Activated T-helper 17 cell treated with anti-CD3 and anti-CD28 coated beads, Interleukin-2, amount 50 U/mL, for 72 hours (primary cell): ENCODE measurements around the gene MAP3K9. TPM values are rescaled to one million over a fixed set of nuclear protein-coding genes. Genes with fewer than 3 reads are reported as not detected.

Experiments
- ATAC-seq: fragments of 150-1000 bp; cut with Tn5 transposase; replicated peaks from 2 replicates; pipeline ENCODE4 v1.10.0; 2021; ENCODE audit warnings: mild to moderate bottlenecking, moderate library complexity
- H3K27ac Mint-ChIP-seq: one replicate; pipeline ENCODE4 v1.8.0; 2022; ENCODE audit warnings: mixed read lengths
- H3K27me3 Mint-ChIP-seq: one replicate; pipeline ENCODE4 v1.8.0; 2022; ENCODE audit warnings: mixed read lengths
- H3K36me3 Mint-ChIP-seq: one replicate; pipeline ENCODE4 v1.8.0; 2022; ENCODE audit warnings: low read depth, mild to moderate bottlenecking, mixed read lengths
- H3K4me1 Mint-ChIP-seq: one replicate; pipeline ENCODE4 v1.8.0; 2022; ENCODE audit warnings: mixed read lengths
- H3K4me3 Mint-ChIP-seq: one replicate; pipeline ENCODE4 v1.8.0; 2022; ENCODE audit warnings: mild to moderate bottlenecking, mixed read lengths
- H3K9me3 Mint-ChIP-seq: one replicate; pipeline ENCODE4 v1.8.0; 2022; ENCODE audit warnings: mixed read lengths
- total RNA-seq, 2 donors: library from RNA; stranded (reverse); gene quantifications; one replicate each; pipeline ENCODE4 v1.2.3, GENCODE V29; 2022

MAP3K9 gene
- total RNA-seq, 2 donors from 2014 or later, result 6.8 to 10.5 TPM

DNA sequence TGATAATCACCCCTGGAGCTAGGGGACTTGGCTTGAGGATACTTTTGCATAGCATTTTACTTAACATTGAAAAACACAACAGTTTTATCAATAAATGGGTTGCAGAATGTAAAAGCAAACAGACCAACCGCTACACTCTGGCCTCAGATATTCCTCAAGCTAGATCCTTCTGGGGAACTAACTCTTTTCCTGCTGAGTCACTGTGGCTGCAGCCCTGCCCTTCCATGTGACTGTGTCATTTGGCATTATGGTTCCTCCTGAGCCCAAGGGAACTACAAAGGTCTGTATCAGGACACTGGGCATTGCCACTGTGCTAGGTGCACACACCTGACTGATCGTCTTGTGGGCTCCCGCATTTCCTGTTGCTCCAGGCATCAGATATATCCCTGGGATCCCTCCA, 111.0 kb downstream of the MAP3K9 start:
- Mint-ChIP-seq H3K9me3 (no peaks in the 10 kb centered on the region), H3K36me3 (no peaks in the 10 kb centered on the region), H3K27ac (no peak overlapping the region), H3K27me3 (no peaks in the 10 kb centered on the region), H3K4me3 (no peak overlapping the region), H3K4me1 (no peaks in the 10 kb centered on the region)
- no peak for ATAC-seq

DNA sequence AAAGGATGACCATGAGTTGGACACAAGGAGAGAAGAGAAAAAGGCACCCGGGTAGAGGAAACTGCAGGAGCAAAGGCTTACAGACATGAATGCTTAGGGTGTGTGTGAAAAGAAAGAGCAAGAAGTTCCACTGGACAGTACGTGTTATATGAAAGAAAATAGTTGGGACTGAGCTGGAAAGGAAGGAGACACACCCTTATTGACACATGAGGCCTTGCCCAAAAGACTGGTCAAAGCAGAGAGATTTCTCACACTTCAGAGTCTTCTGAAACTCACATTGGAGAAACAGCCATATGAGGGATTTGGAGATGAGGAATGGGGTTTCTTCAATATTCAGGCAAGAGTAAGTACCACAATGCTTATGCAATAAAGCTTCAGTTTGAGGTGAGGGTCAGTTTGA, 111.6 kb downstream of the MAP3K9 start:
- H3K4me1 Mint-ChIP-seq, result no peaks in the 10 kb centered on the region
- no peaks in the 10 kb centered on the region for H3K36me3 Mint-ChIP-seq
- ATAC-seq, result no peak
- H3K27ac Mint-ChIP-seq, result no peak overlapping the region
- no peak overlapping the region for H3K4me3 Mint-ChIP-seq
- H3K27me3 Mint-ChIP-seq, result no peaks in the 10 kb centered on the region
- no peaks in the 10 kb centered on the region for H3K9me3 Mint-ChIP-seq

DNA sequence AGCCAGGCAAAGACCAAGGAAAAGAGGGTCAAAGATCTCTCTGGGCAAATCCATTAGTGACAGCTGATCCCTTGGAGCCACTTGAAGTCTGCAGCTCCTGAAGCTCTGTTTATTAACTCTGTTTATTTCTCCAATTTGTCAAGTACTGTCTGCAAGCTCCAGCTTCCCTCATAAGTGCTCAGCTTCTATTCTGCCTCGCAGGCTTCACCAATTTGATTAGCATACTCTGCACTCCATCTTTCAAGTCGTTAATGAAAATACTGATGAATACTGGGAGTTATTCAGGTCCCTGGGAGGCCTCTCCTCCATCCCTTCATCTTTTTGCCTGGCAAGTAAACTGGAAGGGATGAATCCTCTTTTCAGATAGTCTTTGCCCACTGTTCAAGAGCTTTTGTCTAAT, 113.3 kb downstream of the MAP3K9 start:
- no peaks in the 10 kb centered on the region for H3K27me3 Mint-ChIP-seq
- no peak for ATAC-seq
- no peaks in the 10 kb centered on the region for H3K4me1 Mint-ChIP-seq
- H3K9me3 Mint-ChIP-seq, result no peaks in the 10 kb centered on the region
- no peak overlapping the region for H3K4me3 Mint-ChIP-seq
- H3K27ac Mint-ChIP-seq, result no peak overlapping the region
- no peaks in the 10 kb centered on the region for H3K36me3 Mint-ChIP-seq

DNA sequence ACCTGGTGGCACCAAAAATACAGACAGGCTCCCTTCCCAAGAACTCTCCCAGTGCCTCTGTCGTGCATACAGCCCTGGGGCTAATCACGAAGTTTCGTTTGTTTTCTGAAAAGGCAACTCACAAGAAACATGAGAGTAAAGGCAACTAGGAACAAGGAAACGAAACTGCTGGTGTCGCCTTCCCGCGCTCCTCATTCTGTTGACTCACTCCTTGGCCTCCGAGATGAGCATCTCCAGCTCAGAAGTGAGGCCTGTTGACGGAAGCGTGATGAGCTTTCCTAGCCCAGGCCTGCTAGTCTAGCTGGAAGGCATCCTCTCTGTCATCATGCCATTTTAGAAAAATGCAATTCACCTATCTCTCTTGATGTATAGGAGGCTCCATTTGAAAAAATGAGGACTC, 117.1 kb downstream of the MAP3K9 start:
- Mint-ChIP-seq H3K27me3 (no peaks in the 10 kb centered on the region), H3K9me3 (no peaks in the 10 kb centered on the region), H3K4me3 (no peak overlapping the region), H3K36me3 (no peaks in the 10 kb centered on the region), H3K4me1 (no peaks in the 10 kb centered on the region), H3K27ac (no peak overlapping the region)
- ATAC-seq, result no peak

DNA sequence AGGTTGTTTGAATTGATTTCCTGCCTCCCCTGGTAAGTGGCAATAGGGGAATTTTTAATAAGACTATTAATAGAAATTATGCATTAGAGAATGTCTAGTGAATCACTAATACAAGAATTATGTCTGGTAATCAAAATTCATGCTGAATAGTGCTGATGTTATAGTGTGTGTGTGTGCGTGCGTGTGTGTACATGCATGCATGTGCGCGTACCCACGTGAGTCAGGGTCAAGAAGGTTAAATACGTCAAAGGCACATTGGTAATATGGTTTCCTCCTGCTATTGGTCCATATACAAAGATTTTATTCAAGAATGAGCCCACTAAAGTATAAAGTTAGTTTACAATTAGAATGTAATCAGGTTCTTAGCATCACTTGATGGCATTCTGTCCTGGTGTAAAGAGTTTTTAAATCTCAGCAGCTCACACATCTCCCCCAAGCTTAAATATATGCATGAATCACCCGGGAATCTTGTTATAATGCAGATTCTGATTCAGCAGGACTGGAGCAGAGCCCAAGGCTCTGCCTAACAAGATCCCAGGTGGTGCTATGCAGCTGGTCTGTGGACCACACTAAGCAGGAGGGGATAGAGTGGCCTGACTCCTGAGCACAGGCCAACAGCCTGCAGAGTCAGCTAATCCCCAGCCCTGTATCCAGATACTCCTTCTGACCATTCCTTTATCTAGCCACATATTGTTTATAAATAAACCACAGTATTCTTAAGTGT, 123.7 kb downstream of the MAP3K9 start:
- Mint-ChIP-seq H3K4me1 (no peaks in the 10 kb centered on the region), H3K9me3 (no peaks in the 10 kb centered on the region), H3K27me3 (no peaks in the 10 kb centered on the region), H3K27ac (no peak overlapping the region), H3K4me3 (no peak overlapping the region), H3K36me3 (no peaks in the 10 kb centered on the region)
- ATAC-seq, result no peak

DNA sequence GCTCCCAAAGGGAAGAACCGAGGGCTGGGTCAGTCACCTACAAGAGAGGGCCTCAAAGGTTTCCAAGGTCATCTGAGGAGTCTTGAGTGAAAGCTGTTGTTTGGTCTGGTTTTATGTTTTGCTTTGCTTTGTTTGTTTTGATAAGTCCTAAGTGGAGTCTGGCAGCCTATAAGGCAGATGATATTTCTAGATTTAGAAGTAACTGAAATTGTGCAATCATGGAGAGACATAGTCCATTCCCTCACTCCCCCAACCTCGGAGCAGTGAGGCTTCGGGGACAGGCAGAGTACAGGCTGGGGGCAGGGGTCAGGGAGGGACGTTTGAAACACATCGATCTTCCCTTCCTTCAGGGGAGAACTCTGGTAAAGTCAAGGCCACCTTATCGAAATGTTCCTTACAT, 125.3 kb downstream of the MAP3K9 start:
- H3K9me3 Mint-ChIP-seq, result no peaks in the 10 kb centered on the region
- no peak for ATAC-seq

DNA sequence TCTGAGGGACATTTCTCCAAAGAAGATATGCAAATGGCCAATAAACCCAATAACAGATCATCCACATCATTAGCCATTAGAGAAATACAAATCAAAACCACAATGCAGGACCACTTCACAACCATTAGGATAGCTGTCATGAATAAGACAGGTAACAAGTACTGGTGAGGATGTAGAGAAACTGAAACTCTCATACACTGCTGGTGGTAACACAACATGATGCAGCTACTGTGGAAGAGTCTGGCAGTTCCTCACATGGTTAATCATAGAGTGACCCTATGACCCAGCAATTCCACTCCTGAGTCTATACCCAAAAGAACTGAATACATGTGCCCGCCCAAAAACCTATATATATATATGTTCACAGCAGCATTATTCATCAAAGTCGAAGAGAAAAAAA, 128.6 kb downstream of the MAP3K9 start:
- peak; percentile 39 for ATAC-seq

More for the DNA sequence above, 125.3 kb downstream of the MAP3K9 start:
- no peak overlapping the region for H3K27ac Mint-ChIP-seq
- H3K4me3 Mint-ChIP-seq, result no peak overlapping the region
- H3K4me1 Mint-ChIP-seq, result no peaks in the 10 kb centered on the region
- no peaks in the 10 kb centered on the region for H3K27me3 Mint-ChIP-seq
- H3K36me3 Mint-ChIP-seq, result no peaks in the 10 kb centered on the region

DNA sequence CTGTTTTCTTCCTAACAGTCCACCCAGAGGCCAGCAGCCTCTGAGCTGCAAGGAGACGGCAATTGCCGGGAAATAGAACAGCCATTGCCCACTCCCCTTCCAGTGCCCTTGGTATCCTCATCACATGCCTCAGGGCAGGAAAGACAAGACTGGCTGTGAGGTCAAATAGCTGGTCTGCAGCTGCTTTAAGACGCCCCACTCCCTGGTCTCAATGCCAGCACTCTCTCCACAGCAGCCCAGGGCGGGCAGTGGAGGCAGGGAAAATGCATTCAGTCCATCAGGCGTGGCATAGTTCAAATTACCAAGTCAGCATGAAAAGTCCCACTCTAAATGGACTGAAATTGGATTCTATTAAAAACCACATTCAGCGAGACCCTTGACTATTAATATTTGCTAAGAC, 132.0 kb downstream of the MAP3K9 start:
- Mint-ChIP-seq H3K27ac (no peak overlapping the region), H3K4me3 (no peak overlapping the region), H3K4me1 (no peaks in the 10 kb centered on the region), H3K9me3 (no peaks in the 10 kb centered on the region), H3K27me3 (no peaks in the 10 kb centered on the region), H3K36me3 (peaks cover 34% of the 10 kb centered on the region)
- no peak for ATAC-seq

More for the DNA sequence above, 128.6 kb downstream of the MAP3K9 start:
- Mint-ChIP-seq H3K27me3 (no peaks in the 10 kb centered on the region), H3K4me3 (no peak overlapping the region), H3K36me3 (peaks cover 4% of the 10 kb centered on the region), H3K9me3 (no peaks in the 10 kb centered on the region), H3K27ac (no peak overlapping the region), H3K4me1 (no peaks in the 10 kb centered on the region)

Other genes starting within 250 kb of the MAP3K9 start
- 10 to 100 TPM; 61.9 to 67.1 TPM for gene MED6, start 208.9 kb downstream of the MAP3K9 start, total RNA-seq
- gene TTC9, start 167.6 kb downstream of the MAP3K9 start, total RNA-seq, result 1 to 10 TPM; 4.7 to 8.0 TPM
- gene PCNX1, start 97.9 kb upstream of the MAP3K9 start, total RNA-seq, result 10 to 100 TPM; 52.1 to 82.0 TPM